NCI-H82 treated with DMSO at 0.1 percent for 48 hours (cell line): ENCODE measurements around the gene TRHDE.

Experiments
- DNase-seq: peaks from one replicate; lab custom pipeline; 2025; ENCODE audit not compliant: unreplicated experiment; lab: John Stamatoyannopoulos, UW

TRHDE gene

DNA sequence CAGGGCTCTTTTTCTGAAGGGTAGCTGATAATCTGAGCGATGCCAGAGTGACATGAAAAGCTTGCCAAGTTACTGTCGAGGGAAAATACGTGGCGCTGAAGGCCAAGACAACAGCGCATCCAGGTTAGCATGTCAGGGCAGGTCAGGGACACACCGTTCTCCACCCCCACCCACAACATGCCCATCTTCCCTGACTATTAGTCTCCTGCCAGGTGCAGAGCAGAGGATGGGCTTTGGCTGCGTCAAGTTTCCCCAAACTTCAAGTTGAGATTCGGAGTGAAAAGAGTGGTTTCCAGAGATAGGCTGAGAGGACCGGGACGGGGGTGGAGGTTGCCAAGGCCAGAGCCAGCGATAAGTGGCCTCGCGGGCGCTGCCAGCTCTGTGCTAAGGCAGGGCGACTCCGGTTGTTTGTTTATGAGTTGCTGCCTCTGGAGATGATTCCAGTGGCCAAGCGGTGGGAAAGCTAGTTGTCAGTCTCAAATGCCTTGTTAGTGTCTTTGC, 1.7 kb downstream of the TRHDE start:
- no peak for DNase-seq

DNA sequence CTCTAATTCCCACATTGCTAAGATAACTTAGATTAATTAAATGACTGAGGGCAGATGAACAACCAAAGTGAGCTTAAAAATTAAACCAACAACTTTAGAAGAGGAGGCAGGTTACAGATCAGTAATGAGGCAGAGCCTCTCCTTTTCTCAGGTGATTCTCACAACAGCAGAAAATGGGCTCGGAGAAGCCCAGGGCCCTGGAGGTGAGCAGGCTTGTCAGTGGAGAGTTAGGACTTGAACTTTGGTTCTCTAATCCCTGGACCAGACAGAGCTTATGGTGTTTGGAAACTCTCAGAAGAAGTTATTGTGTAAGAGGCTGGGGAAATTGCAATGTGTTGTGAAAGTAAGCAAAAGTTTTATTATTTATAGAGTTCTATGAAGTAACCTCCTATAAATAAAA, 2.8 kb downstream of the TRHDE start:
- no peak for DNase-seq

DNA sequence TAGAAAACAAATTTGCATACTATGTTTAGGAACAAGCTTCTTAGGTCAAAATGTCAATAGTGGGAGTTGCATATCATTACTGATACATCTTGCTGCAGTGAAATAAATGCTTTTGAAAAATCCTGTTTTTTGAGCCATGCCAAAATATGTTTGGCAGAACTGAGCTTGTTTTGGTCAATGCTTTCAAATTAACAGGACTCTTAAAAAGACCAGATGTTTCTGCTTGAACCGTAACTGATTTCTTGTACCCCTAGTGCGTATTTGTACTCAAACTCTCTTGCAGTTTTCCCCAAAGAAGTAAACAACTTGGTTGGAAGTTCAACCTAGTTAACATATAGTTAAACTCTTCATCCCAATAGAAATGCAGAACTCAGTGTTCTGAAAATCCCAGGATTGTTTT, 3.4 kb downstream of the TRHDE start:
- no peak for DNase-seq

DNA sequence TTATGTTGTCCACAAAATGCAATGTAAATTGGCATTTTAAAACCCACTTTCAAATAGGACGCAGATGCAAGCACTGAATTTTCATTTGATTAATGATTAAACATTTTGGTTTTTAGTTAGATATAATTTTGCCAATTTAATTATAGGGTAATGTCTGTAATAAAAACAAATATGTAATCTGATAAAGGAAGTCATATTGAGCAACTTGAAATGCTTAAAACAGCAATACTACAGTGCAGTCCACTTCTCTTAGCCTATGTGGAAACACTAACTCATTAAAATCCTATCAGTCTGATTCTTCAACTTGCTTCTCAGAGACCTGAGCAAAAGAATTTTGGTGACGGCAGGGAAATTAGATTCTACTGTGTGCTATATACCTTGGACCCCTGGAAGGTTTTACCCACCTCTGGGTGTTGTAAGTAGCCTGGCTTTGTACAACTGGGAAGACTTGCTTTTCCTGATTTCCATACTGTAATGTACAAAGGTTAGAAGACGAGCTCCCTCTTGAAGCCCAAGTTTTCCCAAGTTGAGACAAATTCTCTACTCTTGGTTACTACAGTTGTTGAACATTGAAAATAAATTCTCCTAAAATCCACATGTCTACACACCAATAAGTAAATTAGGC, 4.1 kb downstream of the TRHDE start:
- DNase-seq = no peak

DNA sequence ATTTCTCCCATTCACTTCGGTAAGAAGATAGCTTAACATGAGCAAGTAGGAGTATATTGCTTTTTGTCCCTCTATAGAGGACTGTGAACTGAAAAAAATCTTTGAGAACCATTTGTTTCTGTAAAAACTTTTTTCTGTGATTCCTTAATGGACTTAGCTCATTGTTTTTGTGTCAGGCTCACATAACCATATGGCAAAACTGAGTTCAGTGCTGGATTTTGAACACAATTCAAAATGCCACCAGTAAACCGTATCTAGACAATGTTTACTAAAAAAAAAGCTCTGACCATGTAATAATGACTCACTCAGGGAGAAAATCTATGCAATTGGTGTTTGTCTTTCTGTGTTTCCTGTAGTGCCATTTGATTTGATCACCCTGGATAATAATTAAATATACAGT, 5.2 kb downstream of the TRHDE start:
- no peak for DNase-seq

DNA sequence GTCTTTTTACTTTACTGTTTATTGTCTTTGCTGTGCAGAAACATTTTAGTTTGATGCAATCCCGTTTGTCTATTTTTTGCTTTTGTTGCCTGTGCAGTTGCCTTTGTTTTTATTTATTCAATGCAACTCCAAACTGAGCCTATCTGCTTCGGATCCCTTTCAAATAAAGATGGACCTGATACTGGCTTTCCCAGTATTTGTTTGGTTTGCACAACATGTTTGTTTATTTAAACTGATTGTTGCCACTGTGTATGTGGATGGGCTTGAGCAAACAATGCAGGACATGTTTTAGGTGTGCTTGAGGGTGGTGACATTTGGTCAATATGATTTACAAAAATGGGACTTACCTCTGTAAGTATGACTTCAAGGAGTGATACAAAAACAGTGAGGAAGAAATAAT, 6.7 kb downstream of the TRHDE start:
- DNase-seq = no peak

DNA sequence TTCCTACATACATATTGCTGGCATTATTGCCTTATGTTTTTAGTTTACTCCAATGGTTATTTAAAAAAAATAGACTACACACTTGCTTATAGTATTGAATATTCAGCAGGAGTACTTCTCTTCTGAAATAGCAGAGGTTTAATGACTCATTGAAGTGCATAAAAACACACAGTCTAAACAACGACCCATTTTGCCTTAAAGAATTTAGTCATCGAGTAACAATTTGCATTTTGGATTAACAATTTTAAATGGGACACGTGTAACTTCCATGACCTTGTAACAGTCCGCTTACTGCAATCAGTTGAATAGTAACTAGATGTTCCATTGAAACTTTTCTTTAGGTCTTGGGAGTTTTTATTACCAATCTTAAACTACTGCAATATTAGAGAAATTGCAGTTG, 9.0 kb downstream of the TRHDE start:
- DNase-seq = no peak

DNA sequence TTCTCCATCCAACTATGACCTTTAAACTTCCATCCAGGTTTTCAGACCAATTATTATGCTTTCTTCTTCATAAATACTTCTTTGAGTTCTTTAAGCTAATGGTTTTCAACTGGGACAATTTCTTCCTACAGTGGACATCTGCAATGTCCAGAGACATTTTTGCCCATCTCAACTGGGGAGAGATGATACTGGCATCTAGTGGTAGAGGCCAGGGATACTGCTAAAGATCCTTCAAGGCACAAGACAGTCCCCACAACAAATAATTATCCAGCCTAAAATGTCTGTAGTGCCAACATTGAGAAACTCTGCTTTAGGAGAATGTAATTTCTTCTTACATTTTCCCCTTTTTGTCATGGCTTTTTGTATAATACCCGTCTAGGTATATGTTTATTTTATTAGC, 10.6 kb downstream of the TRHDE start:
- DNase-seq = no peak

DNA sequence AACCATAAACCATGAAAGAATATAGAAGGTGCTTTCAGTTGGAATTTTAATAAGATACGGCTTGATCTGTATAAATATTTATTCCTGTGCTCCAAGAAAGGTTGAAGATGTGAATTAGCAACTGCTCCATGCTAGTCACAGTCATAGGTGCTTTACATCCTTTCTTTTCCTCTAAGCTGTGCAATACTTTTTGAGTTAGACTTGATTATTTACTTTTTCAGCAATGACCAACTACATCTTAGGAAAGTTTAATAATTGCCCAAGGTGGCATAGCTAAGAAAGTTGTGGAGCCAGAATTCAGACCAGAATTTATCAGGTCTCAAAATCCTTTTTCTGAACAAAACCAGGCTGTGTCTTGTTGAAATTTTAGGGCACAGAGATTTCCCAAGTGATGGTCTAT, 13.7 kb downstream of the TRHDE start:
- no peak for DNase-seq

DNA sequence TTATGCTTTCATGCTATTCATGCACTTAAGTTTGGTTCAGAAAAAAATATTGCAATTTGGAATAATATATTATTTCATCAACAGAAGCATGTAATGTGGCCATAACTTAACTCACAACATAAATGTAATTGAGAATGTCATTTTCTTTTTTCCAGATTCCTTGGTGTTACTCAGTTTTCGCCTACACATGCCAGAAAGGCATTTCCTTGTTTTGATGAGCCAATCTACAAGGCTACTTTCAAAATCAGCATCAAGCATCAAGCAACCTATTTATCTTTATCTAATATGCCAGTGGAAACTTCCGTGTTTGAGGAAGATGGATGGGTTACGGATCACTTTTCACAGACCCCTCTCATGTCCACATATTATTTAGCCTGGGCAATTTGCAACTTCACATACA, 14.4 kb downstream of the TRHDE start:
- DNase-seq = no peak

DNA sequence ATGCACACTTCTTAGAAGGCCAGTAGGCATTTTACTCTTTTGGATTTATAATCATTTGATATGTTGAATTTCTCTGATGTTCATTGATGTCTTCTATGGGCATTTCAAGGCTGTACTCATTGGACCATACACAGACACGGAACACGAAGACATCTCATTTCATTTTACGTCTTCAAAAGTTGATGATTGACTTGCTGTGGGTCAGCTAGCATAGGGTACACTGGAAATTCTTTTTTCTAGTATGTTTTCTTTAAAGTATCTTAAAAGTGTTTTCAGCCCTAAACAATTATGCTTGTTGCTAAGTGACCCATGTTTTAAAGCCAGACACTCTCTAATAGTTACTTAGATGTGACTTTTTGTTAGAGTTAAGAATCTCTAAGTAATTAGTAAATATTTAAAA, 16.3 kb downstream of the TRHDE start:
- DNase-seq = no peak

DNA sequence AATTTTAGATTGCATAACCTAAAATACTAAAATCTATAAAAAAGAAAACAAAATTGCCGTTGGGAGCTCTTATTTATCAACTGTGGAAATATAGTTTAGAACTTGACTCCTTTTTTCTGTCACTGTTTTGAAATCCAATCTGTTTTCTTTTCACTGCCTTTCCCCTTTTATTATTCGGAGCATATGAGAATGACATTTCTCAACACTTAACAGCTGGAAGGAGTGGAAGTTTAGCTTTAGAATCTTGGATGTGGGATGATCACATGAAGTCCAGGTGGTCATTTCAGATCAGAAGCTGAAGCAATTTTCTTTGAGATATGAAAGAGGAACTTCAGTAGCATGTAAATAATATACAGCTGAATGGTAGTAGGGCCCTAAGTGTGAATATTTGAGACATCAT, 16.7 kb downstream of the TRHDE start:
- DNase-seq = no peak

DNA sequence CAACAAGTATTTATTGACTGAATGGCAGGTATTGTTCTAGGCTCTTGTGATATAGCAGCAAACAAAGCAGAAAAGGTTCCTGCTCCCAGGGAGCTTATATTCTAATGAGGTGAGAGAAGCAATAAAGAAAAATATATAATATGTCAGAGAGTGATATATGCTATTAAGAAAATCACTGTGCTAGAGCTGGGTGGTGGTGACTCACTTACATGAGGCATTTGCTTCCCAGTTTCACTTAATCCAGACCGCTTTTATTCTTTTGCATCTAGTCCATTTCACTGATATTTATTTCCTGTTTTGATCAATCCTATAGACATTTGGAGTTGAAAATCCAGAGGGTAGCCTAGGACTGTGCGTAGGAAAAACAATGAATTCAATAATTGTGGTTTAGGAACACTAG, 17.5 kb downstream of the TRHDE start:
- DNase-seq = no peak

DNA sequence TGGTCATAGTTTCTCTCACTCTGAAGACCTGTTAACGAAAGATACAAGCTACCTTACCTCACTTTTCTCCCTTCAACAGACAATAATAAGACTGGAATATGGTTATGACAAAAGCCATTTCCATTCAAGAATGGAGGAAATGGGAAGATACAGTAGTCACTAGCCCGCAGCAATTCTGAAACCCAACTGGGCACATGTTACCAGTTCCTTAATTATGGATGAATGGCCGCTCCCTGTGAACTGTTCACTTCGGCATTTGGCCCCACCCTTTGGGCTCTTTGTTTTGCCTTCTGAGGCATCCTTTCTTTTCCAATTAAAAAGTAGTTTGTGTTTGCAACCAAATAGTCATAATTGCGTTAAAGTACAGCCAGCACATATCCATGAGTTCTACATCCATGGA, 19.0 kb downstream of the TRHDE start:
- DNase-seq = no peak

DNA sequence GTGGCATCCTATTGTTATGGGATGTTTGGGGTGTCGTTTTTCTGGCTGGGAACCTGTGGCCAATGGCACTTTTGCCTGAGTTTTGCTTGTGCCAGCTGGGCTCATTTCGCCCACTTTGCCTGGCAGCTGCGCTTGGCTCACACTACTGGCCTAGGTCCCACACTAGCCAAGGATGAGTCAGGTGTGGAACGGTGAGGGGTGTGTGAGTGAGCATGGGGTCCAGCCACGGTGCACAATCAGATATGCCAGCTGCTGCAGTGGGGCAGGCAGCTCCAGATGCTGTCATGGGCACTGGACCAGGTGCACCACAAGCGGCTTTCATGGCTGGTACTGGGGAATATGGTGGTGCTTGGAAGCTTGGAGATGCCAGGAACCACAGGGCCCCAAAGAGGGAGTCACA, 21.5 kb downstream of the TRHDE start:
- no peak for DNase-seq

DNA sequence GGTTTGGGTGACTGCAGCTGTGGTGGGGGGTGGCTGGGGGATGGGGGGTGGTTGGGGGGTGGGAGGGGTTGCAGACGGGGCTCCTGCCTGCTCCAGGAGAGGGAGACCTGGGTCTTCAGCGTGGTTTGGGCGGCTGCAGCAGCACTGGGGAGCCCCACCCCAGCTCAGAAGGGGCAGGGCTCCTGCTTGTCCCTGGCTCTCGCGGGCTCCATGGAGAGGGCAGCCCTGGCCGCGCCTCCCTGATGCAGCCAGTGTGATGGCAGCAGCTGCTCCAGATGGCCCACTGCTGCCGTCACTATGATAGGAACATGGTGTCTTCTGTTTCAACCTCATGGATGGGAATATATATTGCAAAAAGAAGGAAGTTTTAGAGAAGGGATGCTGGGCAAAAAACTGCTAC, 22.9 kb downstream of the TRHDE start:
- DNase-seq = no peak

DNA sequence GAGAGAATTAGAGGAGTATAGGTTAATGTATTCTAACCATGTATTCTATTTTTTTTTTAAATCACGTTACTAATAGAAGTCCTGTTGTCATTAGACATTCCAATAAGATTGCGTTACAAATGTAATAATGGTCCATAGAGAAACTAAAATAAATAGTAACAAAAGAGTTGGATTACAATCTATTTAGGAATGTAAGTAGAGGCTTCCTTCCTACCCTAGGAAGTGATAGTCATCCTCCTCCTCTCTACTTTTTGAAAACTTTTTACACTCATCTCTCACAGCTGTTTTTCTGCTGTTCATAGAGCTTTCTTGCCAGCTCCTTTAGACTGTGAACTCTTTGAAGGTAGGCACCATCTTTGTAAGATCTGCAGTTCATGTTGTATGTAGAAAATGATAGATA, 23.6 kb downstream of the TRHDE start:
- DNase-seq = no peak

DNA sequence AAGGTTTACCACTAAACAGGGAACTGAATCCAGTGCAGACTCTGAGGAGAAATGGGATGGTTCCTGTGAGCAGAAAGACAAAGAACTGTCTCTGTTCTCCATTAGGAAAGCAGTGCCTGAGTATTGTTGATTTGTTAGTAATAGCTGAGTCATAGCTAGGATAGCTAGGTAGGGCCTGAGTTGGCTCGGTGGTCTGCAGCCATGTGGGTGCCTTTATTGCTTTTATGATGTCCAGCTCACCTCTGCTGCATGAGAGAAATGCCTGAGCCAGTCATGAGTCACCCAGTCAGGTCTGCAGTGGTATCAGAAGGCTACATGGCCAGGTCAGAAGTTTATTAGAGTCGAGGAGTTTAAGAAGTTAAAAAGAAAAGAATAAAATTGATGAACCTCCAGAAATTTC, 24.2 kb downstream of the TRHDE start:
- no peak for DNase-seq

DNA sequence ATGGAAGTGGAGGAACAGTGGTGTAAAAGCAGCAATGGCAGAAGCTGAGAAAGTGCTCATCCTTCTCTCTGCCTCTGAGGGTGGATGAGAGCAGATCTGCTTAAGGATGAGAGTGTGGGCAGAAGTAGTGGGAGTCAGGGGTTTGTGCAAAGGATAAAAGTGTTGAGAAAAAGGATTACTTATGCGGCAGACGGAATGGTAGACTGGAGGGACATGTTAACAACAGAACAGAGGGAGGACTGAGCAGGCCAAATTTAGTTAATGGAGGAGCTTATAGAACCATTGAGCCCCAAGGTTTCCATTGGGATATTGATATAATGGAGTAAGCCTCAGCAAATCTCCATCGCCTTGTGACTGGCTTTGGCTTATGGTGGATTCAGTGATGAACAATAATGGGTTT, 25.5 kb downstream of the TRHDE start:
- peak; percentile 98 for DNase-seq

DNA sequence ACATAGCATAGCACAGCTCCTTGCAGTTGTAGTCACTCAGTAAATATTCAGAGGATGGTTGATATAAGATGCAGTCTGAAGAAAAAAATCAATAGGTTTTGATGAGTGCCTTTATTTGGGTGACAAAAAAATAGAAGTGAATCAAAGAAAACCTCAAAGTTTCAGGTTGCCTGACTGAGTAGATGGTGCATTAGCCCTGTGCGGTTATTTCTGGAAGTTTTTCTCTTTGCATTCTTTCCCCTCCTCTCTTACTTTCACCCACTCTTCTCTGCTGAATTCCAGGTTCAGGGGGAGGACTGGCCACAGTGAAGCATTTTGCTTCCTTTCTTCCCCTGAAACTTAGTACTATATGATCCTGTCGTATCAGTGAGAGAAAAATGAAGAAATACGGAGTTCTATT, 28.6 kb downstream of the TRHDE start:
- no peak for DNase-seq

DNA sequence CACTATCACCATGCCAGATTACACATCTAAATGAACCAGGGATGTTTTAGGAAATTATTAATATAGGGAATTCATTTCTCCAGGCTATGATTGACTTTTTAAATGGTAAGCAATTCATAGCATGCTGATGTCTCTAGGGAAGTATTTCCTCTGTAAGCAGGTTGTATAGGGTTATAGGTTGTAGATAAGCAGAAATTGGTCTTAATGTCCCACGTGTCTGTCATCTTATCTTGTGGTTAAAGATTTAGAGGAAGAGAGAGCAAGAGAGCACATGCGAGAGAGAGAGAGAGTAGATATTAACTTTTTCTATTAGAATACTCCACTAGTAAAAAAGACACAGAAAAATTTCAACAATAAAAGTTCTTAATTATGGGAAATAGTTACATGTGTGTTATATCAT, 32.6 kb downstream of the TRHDE start:
- no peak for DNase-seq

DNA sequence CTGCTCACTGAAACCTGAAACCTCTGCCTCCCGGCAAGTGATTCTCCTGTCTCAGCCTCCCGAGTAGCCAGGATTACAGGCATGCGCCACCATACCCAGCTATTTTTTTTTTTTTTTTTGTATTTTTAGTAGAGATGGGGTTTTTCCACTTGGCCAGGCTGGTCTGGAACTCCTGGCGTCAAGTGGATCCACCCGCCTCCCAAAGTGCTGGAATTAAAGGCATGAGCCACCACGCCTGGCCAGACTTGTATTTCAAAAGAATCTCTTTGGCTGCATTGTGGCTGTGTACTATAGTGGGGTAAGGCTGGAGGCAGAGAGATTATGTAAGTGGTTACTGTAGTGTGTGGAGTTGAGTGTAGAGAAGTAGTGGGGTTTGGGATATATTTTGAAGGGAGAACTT, 35.1 kb downstream of the TRHDE start:
- no peak for DNase-seq

DNA sequence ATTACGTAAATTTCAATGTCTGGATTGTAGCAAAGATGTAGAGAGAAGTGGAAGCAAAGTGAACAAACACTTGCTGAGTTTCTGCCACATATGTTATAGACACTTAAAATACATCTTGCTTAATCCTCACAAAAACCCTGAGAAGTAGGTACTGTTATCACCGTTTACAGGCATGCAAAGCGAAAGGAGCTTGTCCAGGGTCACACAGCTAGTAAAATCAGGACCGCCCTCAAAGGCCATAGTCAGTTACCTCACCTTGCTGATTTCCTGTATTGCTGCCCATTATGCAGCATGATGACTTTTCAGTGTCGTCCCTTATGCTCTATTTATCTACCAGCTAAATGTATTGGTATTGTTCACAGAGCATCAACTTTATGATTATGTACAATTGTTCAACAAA, 39.8 kb downstream of the TRHDE start:
- DNase-seq = no peak

DNA sequence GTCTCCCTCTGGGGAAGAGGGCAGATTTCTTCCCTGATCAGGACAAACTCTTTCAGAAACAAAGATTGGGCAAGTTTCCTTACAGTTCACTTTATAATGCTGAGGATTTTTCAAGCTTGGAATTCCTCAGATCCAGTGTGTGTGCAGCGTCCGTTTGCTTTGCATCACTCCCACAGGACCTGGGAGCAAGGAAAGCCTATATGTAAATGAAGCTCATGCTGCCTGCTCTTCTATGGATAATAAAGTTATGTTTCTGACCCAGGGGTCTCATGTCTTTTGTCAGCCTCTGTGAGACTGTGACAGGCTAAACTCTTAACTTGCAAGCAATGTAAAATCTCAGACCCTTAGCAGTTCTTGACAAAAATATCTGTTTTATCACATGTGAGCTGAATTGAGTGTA, 41.6 kb downstream of the TRHDE start:
- DNase-seq = no peak
